Type B pancreatic cell (in vitro differentiated cells): Measurements from ENCODE around the gene ATCAY. TPM values are rescaled to one million over a fixed set of nuclear protein-coding genes. Genes with fewer than 3 reads are reported as not detected.
"Not testable (repeated sequence)": the region's sequence is repeated elsewhere in the genome, so short reads cannot be mapped to it uniquely, and the experiment has no call there.

Experiments used
- DNase-seq: peaks from one replicate; pipeline ENCODE4 v3.0.0; 2021; ENCODE audit warnings: mixed read lengths; ENCODE audit not compliant: unreplicated experiment; ENCODE audit errors: extremely low spot score
- H3K27ac Mint-ChIP-seq: 2 replicates; pipeline ENCODE4 v1.8.0; 2021; ENCODE audit warnings: mild to moderate bottlenecking, mixed read lengths
- H3K27me3 Mint-ChIP-seq: 2 replicates; pipeline ENCODE4 v1.8.0; 2021; ENCODE audit warnings: mixed read lengths
- H3K36me3 Mint-ChIP-seq: 2 replicates; pipeline ENCODE4 v1.8.0; 2021; ENCODE audit warnings: mixed read lengths
- H3K4me1 Mint-ChIP-seq: one replicate; pipeline ENCODE4 v1.8.0; 2021; ENCODE audit warnings: mixed read lengths; ENCODE audit not compliant: unreplicated experiment
- H3K4me3 Mint-ChIP-seq: 2 replicates; pipeline ENCODE4 v1.8.0; 2021; ENCODE audit warnings: mild to moderate bottlenecking, mixed read lengths
- H3K9me3 Mint-ChIP-seq: 2 replicates; pipeline ENCODE4 v1.8.0; 2021; ENCODE audit warnings: mixed read lengths
- CTCF ChIP-seq: fragments of 200-600 bp; sonication (generic); conservative IDR thresholded peaks from 2 replicates; pipeline ENCODE4 v1.5.0; 2021; ENCODE audit warnings: antibody characterized with exemption, mild to moderate bottlenecking
- total RNA-seq: library from RNA; stranded (reverse); gene quantifications from 2 replicates; pipeline ENCODE4 v1.2.1, GENCODE V29; 2021; ENCODE audit warnings: low replicate concordance

The ATCAY gene
- total RNA-seq, 1 donor from 2014 or later = 3.3 TPM

DNA sequence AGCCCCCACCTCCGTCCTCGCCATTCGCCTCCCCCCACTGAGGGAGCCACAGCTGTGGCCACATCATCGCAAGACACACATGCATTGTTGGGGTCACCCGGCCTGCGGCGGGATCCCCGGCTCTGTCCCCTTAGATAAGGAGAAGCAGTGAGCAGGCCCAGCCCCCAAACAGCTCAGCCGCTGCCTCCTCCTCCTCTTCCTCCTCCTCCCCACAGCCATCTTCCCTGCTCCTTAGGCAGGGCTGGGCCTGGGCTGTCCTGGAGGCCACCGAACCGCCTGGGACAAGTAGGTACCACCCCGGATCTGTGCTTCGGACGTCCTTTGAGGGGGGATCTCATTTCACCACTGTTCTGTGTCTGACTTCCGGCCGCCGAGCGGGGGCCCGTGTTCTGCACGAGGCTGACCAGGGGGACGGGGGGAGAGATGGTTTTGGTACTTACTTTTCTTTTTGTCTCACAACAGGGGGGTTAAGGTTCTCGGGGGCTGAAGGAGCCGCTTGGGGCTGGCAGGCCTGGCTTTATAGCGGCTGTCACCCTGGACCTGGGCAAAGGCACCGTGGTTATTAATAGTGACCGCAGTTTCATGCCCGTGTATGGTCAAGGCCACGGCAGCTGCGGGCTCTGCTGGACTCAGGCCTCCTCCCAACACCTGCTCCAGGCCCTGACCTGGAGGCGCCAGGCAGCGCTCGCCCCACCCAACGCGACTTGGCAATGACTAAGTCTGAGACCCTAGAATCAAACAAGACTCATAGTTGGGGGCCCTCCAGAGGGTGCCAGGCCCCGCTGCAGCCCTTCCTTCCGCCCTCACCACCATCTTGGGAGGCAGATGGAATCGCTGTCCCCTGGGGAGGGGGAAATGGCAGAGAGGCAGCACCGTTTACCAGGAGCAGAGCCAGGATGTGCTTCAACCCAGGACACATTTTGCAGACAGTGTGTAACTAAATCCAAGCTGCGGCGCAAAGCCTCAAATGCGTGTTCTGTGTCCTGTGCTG lies 70.7 kb downstream of the ATCAY start:
- H3K9me3 Mint-ChIP-seq = no peaks in the 10 kb centered on the region
- no peak for DNase-seq
- H3K27ac Mint-ChIP-seq = no peak overlapping the region
- TF ChIP-seq CTCF = no peak
- no peak overlapping the region for H3K4me3 Mint-ChIP-seq
- no peaks in the 10 kb centered on the region for H3K27me3 Mint-ChIP-seq
- H3K36me3 Mint-ChIP-seq = no peaks in the 10 kb centered on the region
- no peaks in the 10 kb centered on the region for H3K4me1 Mint-ChIP-seq

GRCh38 chr19:3952755-3953276 lies 72.3 kb downstream of the ATCAY start:
- not testable (repeated sequence) for H3K27ac Mint-ChIP-seq, H3K27me3 Mint-ChIP-seq, H3K36me3 Mint-ChIP-seq, H3K9me3 Mint-ChIP-seq, DNase-seq, H3K4me1 Mint-ChIP-seq, H3K4me3 Mint-ChIP-seq

GRCh38 chr19:3954107-3954506 lies 73.6 kb downstream of the ATCAY start:
- Mint-ChIP-seq H3K4me1 (no peaks in the 10 kb centered on the region), H3K9me3 (no peaks in the 10 kb centered on the region), H3K4me3 (no peak overlapping the region), H3K36me3 (no peaks in the 10 kb centered on the region), H3K27me3 (no peaks in the 10 kb centered on the region), H3K27ac (no peak overlapping the region)
- no peak for TF ChIP-seq CTCF
- no peak for DNase-seq

GRCh38 chr19:3955276-3955675 lies 74.8 kb downstream of the ATCAY start:
- not testable (repeated sequence) for H3K27me3 Mint-ChIP-seq, H3K36me3 Mint-ChIP-seq, H3K4me1 Mint-ChIP-seq, H3K27ac Mint-ChIP-seq, H3K9me3 Mint-ChIP-seq, DNase-seq, H3K4me3 Mint-ChIP-seq

- Mint-ChIP-seq H3K27ac (no peak overlapping the region), H3K4me3 (no peak overlapping the region), H3K4me1 (no peaks in the 10 kb centered on the region), H3K36me3 (no peaks in the 10 kb centered on the region), H3K27me3 (no peaks in the 10 kb centered on the region), H3K9me3 (no peaks in the 10 kb centered on the region)
- TF ChIP-seq CTCF = no peak
- DNase-seq = no peak
Observed at GRCh38 chr19:3955688-3956087, 75.2 kb downstream of the ATCAY start.

GRCh38 chr19:3958836-3959765 lies 78.6 kb downstream of the ATCAY start:
- Mint-ChIP-seq H3K4me3 (no peak overlapping the region), H3K27ac (no peak overlapping the region), H3K9me3 (no peaks in the 10 kb centered on the region), H3K27me3 (no peaks in the 10 kb centered on the region), H3K36me3 (no peaks in the 10 kb centered on the region), H3K4me1 (no peaks in the 10 kb centered on the region)
- TF ChIP-seq CTCF = no peak
- no peak for DNase-seq
